ENCODE results near the gene COL21A1.
"Not testable (repeated sequence)": the region's sequence is repeated elsewhere in the genome, so short reads cannot be mapped to it uniquely, and the experiment has no call there.

COL21A1 gene

DNA sequence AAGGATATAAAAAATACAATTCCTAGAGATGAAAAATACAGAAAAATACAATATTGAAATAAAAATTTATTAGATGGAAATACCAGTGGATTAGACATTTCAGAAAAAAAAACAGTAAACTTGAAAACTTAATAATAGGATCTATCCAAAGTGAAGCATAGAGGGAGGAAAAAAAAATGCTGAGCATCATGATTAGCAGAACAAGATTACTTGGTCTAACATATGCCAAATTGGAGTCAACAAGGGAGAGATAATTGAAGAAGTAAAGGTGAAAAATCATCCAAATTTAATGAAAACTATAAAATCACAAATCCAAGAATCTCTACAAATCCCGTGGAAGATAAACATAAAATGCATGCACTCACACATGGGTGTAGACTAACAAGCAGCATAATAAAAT, 205.8 kb downstream of the COL21A1 start:
- no peak for DNase-seq

- DNase-seq = no peak
Observed at GRCh38 chr6:56040889-56041301, 206.5 kb downstream of the COL21A1 start.

DNA sequence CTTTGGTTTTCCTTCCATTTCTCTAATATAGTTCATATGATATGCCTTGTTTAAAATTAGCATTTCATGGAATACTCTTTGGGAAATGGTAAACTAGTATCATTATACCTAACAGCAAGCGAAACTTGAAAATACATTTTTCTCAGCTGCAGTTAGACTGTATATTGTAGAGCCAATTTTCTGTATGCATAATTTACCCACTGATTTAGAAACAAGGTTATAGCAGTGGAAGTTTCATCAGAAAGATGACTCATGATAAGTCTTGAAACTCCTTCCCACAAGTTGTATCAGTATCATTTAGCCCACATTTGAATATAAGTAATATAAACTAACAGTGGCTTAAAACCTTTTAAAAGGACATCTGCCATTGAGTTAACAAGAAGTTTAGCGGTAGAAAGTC, 207.2 kb downstream of the COL21A1 start:
- DNase-seq = peak; percentile 55

DNA sequence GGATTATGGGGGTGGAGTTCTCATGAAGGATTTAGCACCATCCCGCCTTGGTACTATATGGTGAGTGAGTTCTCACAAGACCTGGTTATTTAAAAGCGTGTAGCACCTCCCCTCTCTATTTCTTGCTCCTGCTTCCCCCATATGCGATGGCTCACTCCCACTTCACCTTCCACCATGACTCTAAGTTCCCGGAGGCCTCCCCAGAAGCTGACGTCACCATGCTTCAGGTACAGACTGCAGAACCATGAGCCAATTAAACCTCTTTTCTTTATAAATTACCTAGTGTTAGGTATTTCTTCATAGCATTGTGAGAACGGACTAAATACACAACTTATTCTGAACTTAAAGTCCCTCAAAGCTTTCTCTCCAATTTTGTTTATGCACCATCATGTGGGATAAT, 208.6 kb downstream of the COL21A1 start:
- no peak for DNase-seq

DNA sequence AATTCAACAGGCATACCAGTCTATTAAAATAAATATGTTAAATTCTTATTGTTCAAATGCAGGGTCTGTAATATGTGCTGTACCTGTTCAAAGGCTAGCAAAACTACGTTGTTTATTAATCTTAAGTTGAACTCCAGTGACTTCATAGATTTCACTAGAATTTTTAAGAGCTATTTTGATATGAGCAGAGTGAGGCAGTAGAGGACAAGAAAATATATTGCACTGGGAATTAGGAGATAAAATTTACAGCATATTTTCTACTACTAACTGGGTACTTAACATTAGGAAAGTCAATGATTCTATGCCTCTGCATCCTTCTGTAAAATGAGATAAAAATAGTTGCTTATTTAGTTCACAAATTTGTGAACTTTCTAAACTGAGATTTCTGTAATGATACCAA, 209.8 kb downstream of the COL21A1 start:
- DNase-seq = no peak

GRCh38 chr6:56036916-56037600, 210.3 kb downstream of the COL21A1 start:
- DNase-seq = no peak

GRCh38 chr6:56033401-56033800, 214.0 kb downstream of the COL21A1 start:
- no peak for DNase-seq

DNA sequence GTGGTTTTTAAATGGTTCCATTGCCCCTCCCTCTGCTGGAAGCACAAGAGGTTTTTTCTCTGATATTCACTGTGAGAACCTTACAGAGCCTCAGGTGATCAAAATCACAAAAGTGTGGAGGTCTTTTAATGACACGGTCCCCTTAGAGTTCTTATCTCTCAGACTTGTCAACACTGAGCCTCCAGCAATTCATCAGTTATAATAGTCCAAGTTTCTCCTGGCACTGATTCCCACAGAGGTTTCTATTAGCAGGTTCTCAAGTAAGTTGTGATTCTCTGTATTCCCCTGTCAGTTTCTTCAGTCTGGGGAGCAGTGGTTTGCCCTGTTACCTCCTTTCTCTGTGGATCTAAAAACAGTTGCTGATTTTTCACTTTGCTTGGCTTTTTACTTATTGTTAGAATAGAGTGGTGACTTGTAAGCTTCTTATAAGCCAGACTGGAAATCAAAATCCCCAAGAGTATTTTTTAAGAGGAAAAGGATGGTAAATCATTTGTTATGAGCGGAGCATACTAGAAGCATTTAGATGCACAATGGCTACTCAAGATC, 214.6 kb downstream of the COL21A1 start:
- DNase-seq = no peak

DNA sequence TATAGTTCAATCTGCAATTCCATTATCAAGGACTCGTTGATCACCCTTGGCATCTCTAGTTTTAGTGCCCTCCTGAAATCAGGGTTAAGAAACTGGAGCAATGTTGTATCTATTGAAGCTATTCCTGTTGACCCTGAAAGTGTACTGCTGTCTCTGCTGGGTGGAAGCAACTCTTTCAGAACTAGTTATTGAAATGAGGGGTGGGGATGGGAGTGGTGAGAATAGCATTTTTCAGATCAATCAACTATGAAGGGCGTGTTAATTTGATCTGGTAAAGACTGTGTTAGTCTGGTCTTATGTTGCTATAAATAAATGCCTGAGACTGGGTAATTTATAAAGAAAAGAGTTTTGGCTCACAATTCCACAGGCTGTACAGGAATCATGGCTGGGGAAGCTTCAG, 219.5 kb downstream of the COL21A1 start:
- DNase-seq = no peak

- no peak for DNase-seq
Observed at GRCh38 chr6:56026455-56027180, 220.8 kb downstream of the COL21A1 start.

GRCh38 chr6:56025795-56026194, 221.6 kb downstream of the COL21A1 start:
- no peak for DNase-seq

GRCh38 chr6:56024931-56025330, 222.4 kb downstream of the COL21A1 start:
- DNase-seq = no peak

GRCh38 chr6:56023829-56024228, 223.6 kb downstream of the COL21A1 start:
- DNase-seq = no peak

DNA sequence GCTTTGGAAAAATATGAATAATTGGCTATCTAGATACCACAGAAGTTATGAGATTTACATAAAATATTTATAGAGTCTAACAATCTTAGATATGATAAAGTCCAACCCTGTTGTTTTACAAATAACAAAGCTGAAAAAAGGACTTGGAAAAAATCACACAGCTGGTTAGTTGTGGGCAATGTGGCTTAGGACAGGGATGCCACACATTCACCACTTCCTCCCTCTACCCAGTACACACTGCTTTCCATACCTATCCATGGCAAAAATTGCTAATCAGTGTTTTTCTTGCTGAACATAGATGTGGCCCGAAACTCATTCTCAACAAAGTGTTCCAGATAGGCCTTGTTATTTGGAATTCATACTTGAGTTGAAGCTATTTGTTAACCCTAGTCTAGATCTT, 224.7 kb downstream of the COL21A1 start:
- peak; percentile 10 for DNase-seq

GRCh38 chr6:56021943-56022342, 225.4 kb downstream of the COL21A1 start:
- no peak for DNase-seq

GRCh38 chr6:56019973-56020372, 227.4 kb downstream of the COL21A1 start:
- no peak for DNase-seq

- no peak for DNase-seq
Observed at GRCh38 chr6:56017198-56017597, 230.2 kb downstream of the COL21A1 start.

DNA sequence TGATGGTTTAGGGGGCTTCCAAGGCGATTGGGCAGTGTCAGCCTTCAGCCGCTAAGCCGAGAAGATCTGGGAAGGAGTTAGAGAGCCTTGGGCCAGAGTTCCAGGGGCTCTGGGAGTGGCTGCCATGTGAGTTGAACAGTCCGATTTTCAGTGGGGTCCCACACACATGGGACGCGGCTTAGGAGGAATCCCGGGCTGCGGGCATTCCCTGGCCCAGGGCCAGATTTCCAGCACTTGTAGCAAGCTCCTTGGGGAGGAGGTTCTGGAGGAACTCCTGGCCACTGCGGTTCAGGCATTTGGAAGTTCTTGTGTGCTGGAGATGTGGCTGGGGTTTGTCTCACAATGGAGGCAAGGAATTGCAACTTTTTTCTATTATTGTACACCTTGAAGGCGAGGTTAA, 233.3 kb downstream of the COL21A1 start:
- not testable (repeated sequence) for DNase-seq

DNA sequence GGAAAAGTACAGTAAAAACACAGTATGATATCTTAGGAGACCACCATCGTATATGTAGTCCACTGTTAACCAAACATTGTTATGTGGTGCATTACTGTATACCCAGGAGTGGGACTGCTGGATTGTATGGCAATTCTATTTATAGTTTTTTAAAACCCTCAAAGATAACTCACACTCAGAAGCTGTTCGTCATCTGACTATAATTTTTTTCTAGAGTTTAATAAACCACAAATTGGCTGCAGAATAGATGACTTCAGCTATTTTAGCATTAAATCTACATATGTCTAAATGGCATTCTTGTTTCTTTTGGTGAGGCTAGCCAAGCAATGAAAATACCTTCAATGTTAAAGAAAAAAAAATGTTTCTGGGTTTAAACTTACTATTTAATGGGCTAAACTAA, 237.7 kb downstream of the COL21A1 start:
- DNase-seq = no peak
